ENCODE data around the gene STK24. TPM values are rescaled to one million over a fixed set of nuclear protein-coding genes. Genes with fewer than 3 reads are reported as not detected.

The STK24 gene
- total RNA-seq, 1 donor from 2014 or later: 32.8 TPM

- DNase-seq: no peak
Measured at GRCh38 chr13:98556142-98556816, 20.6 kb downstream of the STK24 start.

- DNase-seq: no peak
Measured at GRCh38 chr13:98549728-98550317, 27.1 kb downstream of the STK24 start.

- DNase-seq: no peak
Measured at GRCh38 chr13:98549006-98549727, 27.7 kb downstream of the STK24 start.

GRCh38 chr13:98548230-98548629, 28.7 kb downstream of the STK24 start:
- DNase-seq: no peak

GRCh38 chr13:98547455-98547854, 29.5 kb downstream of the STK24 start:
- no peak for DNase-seq

GRCh38 chr13:98546402-98546801, 30.5 kb downstream of the STK24 start:
- DNase-seq: no peak

GRCh38 chr13:98544104-98544710, 32.7 kb downstream of the STK24 start:
- no peak for DNase-seq

- DNase-seq: no peak
Measured at GRCh38 chr13:98543378-98544103, 33.4 kb downstream of the STK24 start.

GRCh38 chr13:98542568-98543377, 34.1 kb downstream of the STK24 start:
- no peak for DNase-seq

- no peak for DNase-seq
Measured at GRCh38 chr13:98541701-98542203, 35.2 kb downstream of the STK24 start.

- no peak for DNase-seq
Measured at GRCh38 chr13:98541191-98541590, 35.7 kb downstream of the STK24 start.

GRCh38 chr13:98540476-98540875, 36.4 kb downstream of the STK24 start:
- DNase-seq: no peak

- no peak for DNase-seq
Measured at GRCh38 chr13:98539666-98540065, 37.2 kb downstream of the STK24 start.

- DNase-seq: no peak
Measured at GRCh38 chr13:98538876-98539275, 38.0 kb downstream of the STK24 start.

- DNase-seq: no peak
Measured at GRCh38 chr13:98537740-98538139, 39.2 kb downstream of the STK24 start.

GRCh38 chr13:98537306-98537705, 39.6 kb downstream of the STK24 start:
- DNase-seq: no peak

GRCh38 chr13:98536729-98537128, 40.2 kb downstream of the STK24 start:
- no peak for DNase-seq

GRCh38 chr13:98535501-98536354, 41.2 kb downstream of the STK24 start:
- no peak for DNase-seq

- DNase-seq: no peak
Measured at GRCh38 chr13:98534821-98535220, 42.1 kb downstream of the STK24 start.

GRCh38 chr13:98533912-98534311, 43.0 kb downstream of the STK24 start:
- DNase-seq: no peak
